Endothelial cell of umbilical vein (primary cell): ENCODE results near the gene RFWD3. TPM values are rescaled to one million over a fixed set of nuclear protein-coding genes. Genes with fewer than 3 reads are reported as not detected.

Experiments used
- BruUV-seq: library from RNA; stranded (reverse); fragments of 400-500 nt; replicated peaks from 2 replicates; lab custom pipeline; 2021; lab: Mats Ljungman, UMichigan
- CTCF ChIA-PET: fragments of 300-600, 350-600 bp; sonication (Branson Sonifier 250); formaldehyde crosslinking; loops from one replicate; lab custom pipeline; 2021; ENCODE audit warnings: antibody characterized with exemption, inconsistent platforms; lab: Charles Lee
- POLR2A ChIA-PET: fragments of 300-600, 350-600 bp; sonication (Branson Sonifier 250); formaldehyde crosslinking; loops from one replicate; lab custom pipeline; 2021; ENCODE audit warnings: antibody characterized with exemption, inconsistent platforms; lab: Charles Lee
- DNase-seq: peaks from one replicate; pipeline ENCODE4 v3.0.0-alpha.2; 2011; ENCODE audit warnings: low read depth, low spot score
- FAIRE-seq: peaks from 2 replicates; lab custom pipeline; 2011; peaks lifted over from hg19 to GRCh38; lab: Jason Lieb, UNC
- H2AFZ ChIP-seq: 2 replicates; pipeline ENCODE4 v1.6.0; 2012; ENCODE audit warnings: low read depth, low read length, control low read depth, inconsistent platforms
- H3K27ac ChIP-seq: 2 replicates; pipeline ENCODE4 v1.5.1; 2011; ENCODE audit warnings: low read depth, mild to moderate bottlenecking, control low read depth, low read length, moderate library complexity; ENCODE audit not compliant: insufficient read depth
- H3K27me3 ChIP-seq, 2 experiments: 2 replicates each; pipeline versions ENCODE4 v1.6.0 to v1.6.1; 2011; ENCODE audit warnings: low read length in 2 of 2, mixed read lengths in 1 of 2; ENCODE audit not compliant: control insufficient read depth in 2 of 2, insufficient read depth in 2 of 2
- H3K36me3 ChIP-seq, 2 experiments: 2 replicates in 1 of 2; 3 replicates in 1 of 2; pipeline ENCODE4 v1.5.1; 2011; ENCODE audit warnings: low read length in 2 of 2, mild to moderate bottlenecking in 1 of 2, moderate library complexity in 1 of 2; ENCODE audit not compliant: control insufficient read depth in 2 of 2, insufficient read depth in 2 of 2; ENCODE audit errors: extremely low read depth in 1 of 2
- H3K4me1 ChIP-seq: 3 replicates; pipeline ENCODE4 v1.5.1; 2011; ENCODE audit warnings: mild to moderate bottlenecking, low read length; ENCODE audit not compliant: control insufficient read depth, insufficient read depth; ENCODE audit errors: extremely low read depth
- H3K4me2 ChIP-seq: 2 replicates; pipeline ENCODE4 v1.6.1; 2011; ENCODE audit warnings: low read length, control low read depth, mixed read lengths; ENCODE audit not compliant: insufficient read depth
- H3K4me3 ChIP-seq, 3 experiments: fragments of 200-600 bp in 1 of 3; sonication (generic), shearing (Covaris generic) in 1 of 3; replicated peaks in 1 of 3; 2 replicates each; pipeline ENCODE4 v1.5.1; 2011 to 2016; ENCODE audit warnings: control low read depth in 3 of 3, low read length in 3 of 3, mild to moderate bottlenecking in 2 of 3, inconsistent platforms in 1 of 3, low read depth in 1 of 3, moderate library complexity in 1 of 3; ENCODE audit not compliant: insufficient read depth in 1 of 3
- H3K79me2 ChIP-seq: 2 replicates; pipeline ENCODE4 v1.6.0; 2012; ENCODE audit warnings: low read length, inconsistent platforms; ENCODE audit not compliant: control insufficient read depth, insufficient read depth
- H3K9ac ChIP-seq: replicated peaks from 2 replicates; pipeline ENCODE3; 2011; ENCODE audit warnings: low read length, control low read depth; ENCODE audit not compliant: insufficient read depth; ENCODE audit errors: extremely low read depth
- H3K9me1 ChIP-seq: replicated peaks from 3 replicates; pipeline ENCODE4 v1.6.0; 2011; ENCODE audit warnings: mild to moderate bottlenecking, low read length; ENCODE audit not compliant: control insufficient read depth, insufficient read depth; ENCODE audit errors: extremely low read depth
- H3K9me3 ChIP-seq: replicated peaks from 2 replicates; pipeline ENCODE4 v1.5.1; 2012; ENCODE audit warnings: low read length, inconsistent platforms; ENCODE audit not compliant: control insufficient read depth, insufficient read depth
- H4K20me1 ChIP-seq: replicated peaks from 2 replicates; pipeline ENCODE3; 2011; ENCODE audit warnings: mild to moderate bottlenecking, low read length; ENCODE audit not compliant: control insufficient read depth, insufficient read depth; ENCODE audit errors: extremely low read depth
- EZH2 ChIP-seq: IDR thresholded peaks from 2 replicates; pipeline ENCODE4 v1.6.1; 2012; ENCODE audit warnings: borderline replicate concordance, low read depth, mild to moderate bottlenecking, moderate library complexity, low read length, inconsistent platforms; ENCODE audit not compliant: severe bottlenecking
- FOS ChIP-seq: IDR thresholded peaks from 2 replicates; pipeline ENCODE4 v1.6.1; 2011; ENCODE audit warnings: mild to moderate bottlenecking, low read length, moderate library complexity, borderline replicate concordance; ENCODE audit not compliant: insufficient read depth
- GATA2 ChIP-seq: IDR thresholded peaks from 2 replicates; pipeline ENCODE4 v1.7.0; 2011; ENCODE audit warnings: low read depth, mild to moderate bottlenecking, moderate library complexity, mixed read lengths, low read length; ENCODE audit not compliant: insufficient read length, insufficient read depth
- JUN ChIP-seq: IDR thresholded peaks from 2 replicates; pipeline ENCODE4 v1.6.1; 2011; ENCODE audit warnings: borderline replicate concordance, low read depth; ENCODE audit not compliant: insufficient read length, insufficient read depth
- MYC ChIP-seq: IDR thresholded peaks from one replicate; pipeline ENCODE4 v1.6.1; 2011; ENCODE audit warnings: mild to moderate bottlenecking, low read depth, low read length
- POLR2A ChIP-seq: IDR thresholded peaks from 2 replicates; pipeline ENCODE4 v1.6.1; 2012; ENCODE audit warnings: low read depth, mild to moderate bottlenecking, control low read depth, low read length
- POLR2AphosphoS5 ChIP-seq: IDR thresholded peaks from 2 replicates; pipeline ENCODE4 v1.6.1; 2012; ENCODE audit warnings: low read depth, mild to moderate bottlenecking, control low read depth, low read length, moderate library complexity; ENCODE audit not compliant: insufficient read depth
- dilution Hi-C: fragments of 300-500 bp; cut with MboI; formaldehyde crosslinking; loops from one replicate; pipeline ENCODE4 v1.15.0; 2019; ENCODE audit warnings: low sequenced_read_pairs; ENCODE audit not compliant: extremely low pct_ligation_motif_present
- intact Hi-C: fragments of 100-400 bp; cut with micrococcal nuclease; formaldehyde crosslinking; loops from one replicate; pipeline ENCODE4 v1.10.0; 2022
- polyA plus RNA-seq, 4 experiments: library from polyadenylated mRNA; depleted of rRNA in 3 of 4; stranded (reverse) in 3 of 4; unstranded in 1 of 4; fragments of >200 nt; gene quantifications; 2 replicates each; pipeline versions ENCODE4 v1.2.1 to v1.2.3, GENCODE V29; 2011 to 2012; ENCODE audit warnings: missing spikeins in 1 of 4
- total RNA-seq: library from RNA; stranded (reverse); gene quantifications from 2 replicates; pipeline ENCODE4 v1.2.3, GENCODE V29; 2021
- TF ChIP-seq, protein P1 (sequence below): IDR thresholded peaks from 2 replicates; pipeline ENCODE4 v1.6.1; 2011; ENCODE audit not compliant: insufficient read depth, insufficient read length
- TF ChIP-seq, protein P2 (sequence below), 2 donors: IDR thresholded peaks; 1 replicate in 1 of 2; 2 replicates in 1 of 2; pipeline ENCODE4 v1.5.1; 2011; ENCODE audit warnings: low read length in 2 of 2, mild to moderate bottlenecking in 2 of 2, moderate library complexity in 2 of 2, control low read depth in 1 of 2, inconsistent platforms in 1 of 2, low read depth in 1 of 2; ENCODE audit not compliant: insufficient read depth in 1 of 2; ENCODE audit errors: extremely low read depth in 1 of 2

Gene RFWD3
- total and polyA plus RNA-seq, 2 donors (not counting 3 experiments of a cell fraction or from before 2014, with no cell fraction given): 27.3 to 51.6 TPM

DNA sequence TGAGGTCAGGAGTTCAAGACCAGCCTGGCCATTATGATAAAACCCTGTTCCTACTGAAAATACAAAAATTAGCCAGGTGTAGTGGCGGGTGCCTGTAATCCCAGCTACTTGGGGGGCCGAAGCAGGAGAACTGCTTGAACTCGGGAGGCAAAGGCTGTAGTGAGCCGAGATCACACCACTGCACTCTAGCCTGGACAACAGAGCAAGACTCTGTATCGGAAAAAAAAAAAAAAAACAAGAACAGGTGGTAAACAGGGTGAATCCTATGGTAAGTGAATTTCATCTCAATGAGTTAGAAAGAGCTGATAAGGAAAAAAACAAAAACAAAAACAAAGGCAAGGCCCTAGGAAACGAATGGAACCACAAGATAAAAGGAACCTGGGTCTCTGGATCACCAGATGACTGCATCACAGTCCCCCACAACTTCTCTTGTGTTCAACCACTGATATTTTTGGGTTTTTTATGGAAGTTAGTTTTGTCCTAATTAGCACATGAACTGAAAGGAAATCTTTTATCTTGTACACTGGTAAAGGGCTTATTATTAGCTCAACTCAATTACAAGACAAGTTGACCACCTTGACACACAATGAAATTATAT is 80.7 kb downstream of the RFWD3 start:
- no TSS peak for BruUV-seq
- Histone ChIP-seq H3K9ac (no peak overlapping the region), H3K27me3 (no peaks in the 10 kb centered on the region), H3K4me2 (no peak overlapping the region), H3K4me1 (no peaks in the 10 kb centered on the region), H3K9me1 (no peaks in the 10 kb centered on the region), H3K27ac (no peak overlapping the region), H3K79me2 (peaks cover 70% of the 10 kb centered on the region), H4K20me1 (peaks cover 2% of the 10 kb centered on the region), H3K36me3 (no peaks in the 10 kb centered on the region), H3K4me3 (no peak overlapping the region), H2AFZ (no peak overlapping the region), H3K9me3 (no peaks in the 10 kb centered on the region)
- ChIA-PET POLR2A (no interaction called here), CTCF (no interaction called here)
- TF ChIP-seq EZH2 (no peak), GATA2 (no peak), MYC (no peak), FOS (no peak), POLR2AphosphoS5 (no peak), JUN (no peak), POLR2A (no peak)
- TF ChIP-seq, protein P1, sequence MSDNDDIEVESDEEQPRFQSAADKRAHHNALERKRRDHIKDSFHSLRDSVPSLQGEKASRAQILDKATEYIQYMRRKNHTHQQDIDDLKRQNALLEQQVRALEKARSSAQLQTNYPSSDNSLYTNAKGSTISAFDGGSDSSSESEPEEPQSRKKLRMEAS: no peak
- TF ChIP-seq, protein P2, sequence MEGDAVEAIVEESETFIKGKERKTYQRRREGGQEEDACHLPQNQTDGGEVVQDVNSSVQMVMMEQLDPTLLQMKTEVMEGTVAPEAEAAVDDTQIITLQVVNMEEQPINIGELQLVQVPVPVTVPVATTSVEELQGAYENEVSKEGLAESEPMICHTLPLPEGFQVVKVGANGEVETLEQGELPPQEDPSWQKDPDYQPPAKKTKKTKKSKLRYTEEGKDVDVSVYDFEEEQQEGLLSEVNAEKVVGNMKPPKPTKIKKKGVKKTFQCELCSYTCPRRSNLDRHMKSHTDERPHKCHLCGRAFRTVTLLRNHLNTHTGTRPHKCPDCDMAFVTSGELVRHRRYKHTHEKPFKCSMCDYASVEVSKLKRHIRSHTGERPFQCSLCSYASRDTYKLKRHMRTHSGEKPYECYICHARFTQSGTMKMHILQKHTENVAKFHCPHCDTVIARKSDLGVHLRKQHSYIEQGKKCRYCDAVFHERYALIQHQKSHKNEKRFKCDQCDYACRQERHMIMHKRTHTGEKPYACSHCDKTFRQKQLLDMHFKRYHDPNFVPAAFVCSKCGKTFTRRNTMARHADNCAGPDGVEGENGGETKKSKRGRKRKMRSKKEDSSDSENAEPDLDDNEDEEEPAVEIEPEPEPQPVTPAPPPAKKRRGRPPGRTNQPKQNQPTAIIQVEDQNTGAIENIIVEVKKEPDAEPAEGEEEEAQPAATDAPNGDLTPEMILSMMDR (IDR thresholded peaks at IDR 0.05; ENCODE audit: extremely low read depth in 1 of 2, insufficient read depth in 1 of 2, low read depth in 1 of 2, low read length in 2 of 2): no peak
- dilution Hi-C loops (no loop called here), intact Hi-C loops (no loop called here)
- FAIRE-seq (no peak), DNase-seq (no peak)
